Neural progenitor cell (in vitro differentiated cells): ENCODE data around the gene ZBTB8OS. TPM values are rescaled to one million over a fixed set of nuclear protein-coding genes. Genes with fewer than 3 reads are reported as not detected.

Experiments used
- DNase-seq: peaks from one replicate; pipeline ENCODE4 v3.0.0-alpha.2; 2016; ENCODE audit warnings: low spot score
- H2AFZ ChIP-seq: fragments of 200-600 bp; sonication (generic); replicated peaks from 2 replicates; pipeline ENCODE4 v1.6.1; 2016; ENCODE audit warnings: antibody characterized with exemption
- H3F3A ChIP-seq: fragments of 200-600 bp; sonication (generic); 2 replicates; pipeline ENCODE4 v1.6.1; 2016; ENCODE audit warnings: antibody characterized with exemption, low read depth
- H3K27ac ChIP-seq: fragments of 200-600 bp; sonication (generic); 2 replicates; pipeline ENCODE4 v1.5.1; 2016; ENCODE audit warnings: mild to moderate bottlenecking
- H3K27me3 ChIP-seq: fragments of 200-600 bp; sonication (generic); 2 replicates; pipeline ENCODE4 v1.6.1; 2016; ENCODE audit warnings: mild to moderate bottlenecking, moderate library complexity
- H3K36me3 ChIP-seq: fragments of 200-600 bp; sonication (generic); 2 replicates; pipeline ENCODE4 v1.5.1; 2016
- H3K4me1 ChIP-seq: fragments of 200-600 bp; sonication (generic); 2 replicates; pipeline ENCODE4 v1.6.1; 2016; ENCODE audit warnings: mixed run types
- H3K4me2 ChIP-seq: fragments of 200-600 bp; sonication (generic); 2 replicates; pipeline ENCODE4 v1.6.1; 2016
- H3K4me3 ChIP-seq: fragments of 200-600 bp; sonication (generic); 2 replicates; pipeline ENCODE4 v1.5.1; 2016
- H3K79me2 ChIP-seq: fragments of 200-600 bp; sonication (generic); 2 replicates; pipeline ENCODE4 v1.6.1; 2016; ENCODE audit warnings: low read depth
- H3K9ac ChIP-seq: fragments of 200-600 bp; sonication (generic); 2 replicates; pipeline ENCODE4 v1.6.1; 2016
- H3K9me3 ChIP-seq: fragments of 200-600 bp; sonication (generic); 2 replicates; pipeline ENCODE4 v1.5.1; 2016; ENCODE audit warnings: low read depth
- H4K20me1 ChIP-seq: fragments of 200-600 bp; sonication (generic); 2 replicates; pipeline ENCODE4 v1.6.1; 2016; ENCODE audit warnings: low read depth
- H3K27ac Mint-ChIP-seq: 3 replicates; pipeline ENCODE4 v1.8.0; 2021; ENCODE audit warnings: mixed read lengths
- H3K27me3 Mint-ChIP-seq: 2 replicates; pipeline ENCODE4 v1.8.0; 2022; ENCODE audit warnings: low read depth, mild to moderate bottlenecking, inconsistent platforms, moderate library complexity, mixed read lengths; ENCODE audit not compliant: insufficient read depth
- H3K36me3 Mint-ChIP-seq: 3 replicates; pipeline ENCODE4 v1.8.0; 2021; ENCODE audit warnings: mixed read lengths
- H3K4me1 Mint-ChIP-seq: 3 replicates; pipeline ENCODE4 v1.8.0; 2021; ENCODE audit warnings: mixed read lengths
- H3K4me3 Mint-ChIP-seq: 3 replicates; pipeline ENCODE4 v1.8.0; 2021; ENCODE audit warnings: mild to moderate bottlenecking, moderate library complexity, mixed read lengths
- H3K9me3 Mint-ChIP-seq: 3 replicates; pipeline ENCODE4 v1.8.0; 2020; ENCODE audit warnings: mixed read lengths
- EZH2 ChIP-seq: fragments of 200-600 bp; sonication (generic); IDR thresholded peaks from 2 replicates; pipeline ENCODE4 v1.6.1; 2017; ENCODE audit warnings: antibody characterized with exemption, mild to moderate bottlenecking, moderate library complexity
- EZH2phosphoT487 ChIP-seq: fragments of 200-600 bp; sonication (generic); IDR thresholded peaks from 2 replicates; pipeline ENCODE4 v1.6.1; 2017; ENCODE audit warnings: antibody characterized with exemption
- total RNA-seq: library from RNA; depleted of rRNA; stranded (reverse); fragments of >200 nt; gene quantifications from 2 replicates; pipeline ENCODE4 v1.2.3, GENCODE V29; 2015; ENCODE audit warnings: low replicate concordance
- TF ChIP-seq, protein P1 (sequence below): fragments of 200-600 bp; sonication (generic); IDR thresholded peaks from 2 replicates; pipeline ENCODE4 v1.5.1; 2017; ENCODE audit warnings: antibody characterized with exemption, mild to moderate bottlenecking

The ZBTB8OS gene
- total RNA-seq, 1 donor from 2014 or later: 59.8 TPM

GRCh38 chr1:32609180-32609579 is 41.2 kb downstream of the ZBTB8OS start:
- Histone ChIP-seq H3K4me3 (no peak overlapping the region), H3K36me3 (no peaks in the 10 kb centered on the region), H3K9ac (no peak overlapping the region), H3K4me2 (no peak overlapping the region), H3K27ac (no peak overlapping the region), H3F3A (peaks cover 5% of the 10 kb centered on the region), H4K20me1 (no peaks in the 10 kb centered on the region), H3K79me2 (no peaks in the 10 kb centered on the region), H2AFZ (no peak overlapping the region), H3K27me3 (no peaks in the 10 kb centered on the region), H3K4me1 (no peaks in the 10 kb centered on the region), H3K9me3 (no peaks in the 10 kb centered on the region)
- DNase-seq: no peak
- TF ChIP-seq, protein P1, sequence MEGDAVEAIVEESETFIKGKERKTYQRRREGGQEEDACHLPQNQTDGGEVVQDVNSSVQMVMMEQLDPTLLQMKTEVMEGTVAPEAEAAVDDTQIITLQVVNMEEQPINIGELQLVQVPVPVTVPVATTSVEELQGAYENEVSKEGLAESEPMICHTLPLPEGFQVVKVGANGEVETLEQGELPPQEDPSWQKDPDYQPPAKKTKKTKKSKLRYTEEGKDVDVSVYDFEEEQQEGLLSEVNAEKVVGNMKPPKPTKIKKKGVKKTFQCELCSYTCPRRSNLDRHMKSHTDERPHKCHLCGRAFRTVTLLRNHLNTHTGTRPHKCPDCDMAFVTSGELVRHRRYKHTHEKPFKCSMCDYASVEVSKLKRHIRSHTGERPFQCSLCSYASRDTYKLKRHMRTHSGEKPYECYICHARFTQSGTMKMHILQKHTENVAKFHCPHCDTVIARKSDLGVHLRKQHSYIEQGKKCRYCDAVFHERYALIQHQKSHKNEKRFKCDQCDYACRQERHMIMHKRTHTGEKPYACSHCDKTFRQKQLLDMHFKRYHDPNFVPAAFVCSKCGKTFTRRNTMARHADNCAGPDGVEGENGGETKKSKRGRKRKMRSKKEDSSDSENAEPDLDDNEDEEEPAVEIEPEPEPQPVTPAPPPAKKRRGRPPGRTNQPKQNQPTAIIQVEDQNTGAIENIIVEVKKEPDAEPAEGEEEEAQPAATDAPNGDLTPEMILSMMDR: no peak
- TF ChIP-seq EZH2phosphoT487: no peak
- TF ChIP-seq EZH2: no peak
- H3K36me3 Mint-ChIP-seq: no peaks in the 10 kb centered on the region
- no peak overlapping the region for H3K4me3 Mint-ChIP-seq
- no peaks in the 10 kb centered on the region for H3K27me3 Mint-ChIP-seq
- H3K27ac Mint-ChIP-seq: no peak overlapping the region
- H3K9me3 Mint-ChIP-seq: no peaks in the 10 kb centered on the region
- peaks cover 3% of the 10 kb centered on the region for H3K4me1 Mint-ChIP-seq

DNA sequence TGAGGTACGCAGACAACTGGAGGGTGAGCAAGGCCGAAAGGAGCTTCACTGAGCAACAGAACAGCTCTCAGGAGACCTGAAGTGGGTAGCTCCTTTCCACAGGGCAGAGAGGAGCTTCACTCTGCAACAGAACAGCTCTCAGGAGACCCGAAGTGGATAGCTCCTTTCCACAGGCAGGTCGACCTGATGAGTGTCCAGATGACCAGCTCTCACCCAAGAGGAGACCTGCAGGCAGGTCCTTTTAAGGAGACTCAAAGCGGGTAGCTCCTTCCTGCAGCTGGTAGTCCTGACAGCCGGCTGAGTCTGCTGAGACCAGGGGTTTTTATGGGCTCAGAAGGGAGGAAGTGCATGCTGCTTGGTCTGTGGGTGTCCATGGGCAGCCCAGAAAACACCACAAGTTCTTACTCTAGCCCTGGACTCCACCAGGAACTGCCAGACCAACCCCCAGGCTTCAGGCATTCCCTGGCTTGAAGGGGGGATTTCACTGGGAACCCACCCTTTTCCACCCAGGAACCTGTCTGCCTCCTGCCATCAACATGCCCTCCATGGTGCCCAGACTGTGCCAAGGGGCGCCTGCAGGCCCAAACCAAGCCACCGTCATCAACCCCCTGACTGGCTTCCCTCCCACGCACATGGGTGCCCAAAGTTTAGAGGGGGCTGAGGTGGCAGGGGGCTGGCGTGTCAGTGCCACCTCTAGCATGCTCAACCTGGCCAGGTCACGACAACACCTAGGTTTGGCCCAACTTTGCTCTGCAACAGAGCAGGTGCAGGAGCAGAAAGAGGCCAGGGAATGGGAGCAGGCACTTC is 43.6 kb downstream of the ZBTB8OS start:
- Mint-ChIP-seq H3K27ac (no peak overlapping the region), H3K4me1 (no peaks in the 10 kb centered on the region)
- no peak overlapping the region for H3K27ac ChIP-seq

GRCh38 chr1:32605711-32606424 is 44.5 kb downstream of the ZBTB8OS start:
- no peaks in the 10 kb centered on the region for H3K79me2 ChIP-seq

More for the DNA sequence above, 43.6 kb downstream of the ZBTB8OS start:
- H3K27me3 Mint-ChIP-seq: no peaks in the 10 kb centered on the region
- Histone ChIP-seq H3K9me3 (no peaks in the 10 kb centered on the region), H3K36me3 (no peaks in the 10 kb centered on the region), H3K9ac (no peak overlapping the region), H3K4me1 (no peaks in the 10 kb centered on the region), H4K20me1 (no peaks in the 10 kb centered on the region), H3K79me2 (no peaks in the 10 kb centered on the region), H3F3A (peaks cover 5% of the 10 kb centered on the region), H3K4me2 (no peak overlapping the region), H3K27me3 (no peaks in the 10 kb centered on the region), H3K4me3 (no peak overlapping the region), H2AFZ (no peak overlapping the region)
- no peak overlapping the region for H3K4me3 Mint-ChIP-seq
- DNase-seq: no peak
- TF ChIP-seq EZH2phosphoT487: no peak
- H3K9me3 Mint-ChIP-seq: no peaks in the 10 kb centered on the region
- H3K36me3 Mint-ChIP-seq: no peaks in the 10 kb centered on the region

More at GRCh38 chr1:32605711-32606424, 44.5 kb downstream of the ZBTB8OS start:
- Mint-ChIP-seq H3K27ac (no peak overlapping the region), H3K4me3 (no peak overlapping the region), H3K4me1 (no peaks in the 10 kb centered on the region), H3K36me3 (peaks cover 2% of the 10 kb centered on the region), H3K27me3 (no peaks in the 10 kb centered on the region), H3K9me3 (no peaks in the 10 kb centered on the region)
- H3K9me3 ChIP-seq: no peaks in the 10 kb centered on the region
- no peak for DNase-seq
- no peaks in the 10 kb centered on the region for H3K4me1 ChIP-seq
- H2AFZ ChIP-seq: no peak overlapping the region
- H3K27ac ChIP-seq: no peak overlapping the region
- no peaks in the 10 kb centered on the region for H3K36me3 ChIP-seq
- H3K4me2 ChIP-seq: no peak overlapping the region
- no peaks in the 10 kb centered on the region for H3F3A ChIP-seq
- H3K27me3 ChIP-seq: no peaks in the 10 kb centered on the region
- no peaks in the 10 kb centered on the region for H4K20me1 ChIP-seq
- H3K9ac ChIP-seq: no peak overlapping the region
- no peak overlapping the region for H3K4me3 ChIP-seq
- TF ChIP-seq, protein P1: no peak
- TF ChIP-seq EZH2: no peak
- no peak for TF ChIP-seq EZH2phosphoT487
